Nucleus accumbens (tissue), 56 donors: ENCODE measurements around the gene ZNF334.

Experiments used
- DNase-seq, 56 donors: peaks; one replicate each; lab custom pipeline; 2025; lab: John Stamatoyannopoulos, UW

ZNF334 gene

GRCh38 chr20:46546298-46546697 lies 32.9 kb upstream of the ZNF334 start:
- DNase-seq = no peak

DNA sequence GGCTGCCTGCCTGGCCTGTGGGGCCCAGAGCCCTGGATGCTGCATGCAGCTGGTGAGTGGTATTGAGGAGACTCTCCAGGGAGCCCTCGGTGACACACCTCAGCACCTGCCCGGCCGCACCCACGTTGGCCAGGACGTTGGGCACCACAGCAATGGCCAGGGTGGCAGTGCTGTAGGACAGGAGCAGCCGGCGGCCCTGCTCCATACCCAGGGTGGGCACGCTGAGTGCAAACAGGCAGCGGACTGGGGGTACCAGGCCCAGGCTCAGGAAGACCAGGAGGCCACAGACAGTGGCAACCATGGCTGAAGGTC lies 32.4 kb upstream of the ZNF334 start:
- DNase-seq = no peak

DNA sequence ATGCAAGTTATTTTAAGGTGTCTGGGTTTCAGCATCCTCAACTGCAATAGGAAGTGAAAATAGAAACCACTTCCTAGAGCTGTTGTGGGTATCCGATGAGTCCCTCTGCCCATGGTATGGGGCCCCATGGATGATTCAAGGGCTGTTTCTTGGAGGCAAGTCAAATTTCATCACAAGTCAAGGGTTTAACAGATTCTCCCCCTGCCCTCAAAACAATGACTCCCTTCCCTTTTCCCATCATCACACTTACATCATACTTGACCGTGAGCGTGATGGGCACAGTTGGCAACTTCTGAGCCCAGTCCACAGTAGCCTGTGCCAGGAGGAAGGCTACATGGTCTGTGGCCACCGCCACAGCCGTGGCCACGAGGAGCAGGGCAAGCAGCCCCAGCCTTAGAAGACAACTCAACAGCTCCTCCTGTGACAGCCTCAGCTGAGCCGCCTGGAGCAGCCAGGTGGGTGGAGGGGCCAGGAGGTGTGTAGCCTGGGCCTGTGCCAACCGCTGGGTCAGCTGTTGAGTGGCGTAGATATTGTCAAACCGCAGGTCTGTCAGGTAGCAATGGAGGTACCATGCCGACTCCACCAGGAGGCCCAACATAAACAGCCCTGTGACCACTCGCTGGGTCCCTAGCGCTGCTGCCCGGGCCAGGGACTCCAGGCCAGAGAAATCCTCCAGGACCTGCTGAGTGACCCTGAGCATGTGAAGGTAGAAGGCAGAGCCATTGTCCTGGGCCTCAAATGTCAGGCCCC lies 31.9 kb upstream of the ZNF334 start:
- peak in 3 of 56 donors; percentile 6 to 50 (median 14) for DNase-seq

DNA sequence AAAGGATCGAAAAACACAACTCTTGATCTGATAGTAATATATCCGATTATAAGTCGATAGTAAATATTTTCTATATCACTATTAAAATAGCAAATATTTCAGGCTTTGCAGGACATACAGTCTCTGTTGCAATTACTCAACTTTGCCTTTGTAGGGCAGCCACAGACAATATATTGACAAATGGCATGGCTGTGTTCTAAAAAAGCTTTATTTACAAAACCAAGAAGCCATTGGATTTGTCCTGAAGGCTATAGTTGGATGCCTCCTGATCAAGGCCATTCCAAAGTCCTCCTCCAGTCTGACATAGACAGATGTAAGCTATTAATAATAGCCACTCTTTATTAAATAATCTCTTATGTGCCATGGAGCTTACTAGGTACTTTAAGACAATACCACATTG lies 31.2 kb upstream of the ZNF334 start:
- DNase-seq = no peak

DNA sequence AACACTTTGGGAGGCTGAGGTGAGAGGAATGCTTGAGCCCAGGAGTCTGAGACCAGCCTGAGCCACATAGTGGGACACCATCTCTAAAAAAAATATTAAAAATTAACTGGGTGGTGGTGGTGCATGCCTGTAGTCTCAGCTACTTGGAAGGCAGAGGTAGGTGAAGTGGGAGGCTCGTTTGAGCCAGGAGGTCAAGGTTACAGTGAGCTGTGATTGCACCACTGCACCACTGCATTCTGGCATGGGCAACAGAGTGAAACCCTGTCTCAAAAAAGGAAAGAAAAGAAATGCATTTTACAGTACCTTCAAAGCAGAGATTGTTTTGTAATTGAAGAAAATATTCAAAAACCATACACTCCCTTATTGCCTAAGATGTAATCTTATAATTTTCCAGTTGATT lies 30.6 kb upstream of the ZNF334 start:
- no peak for DNase-seq

GRCh38 chr20:46543033-46543432 lies 29.7 kb upstream of the ZNF334 start:
- DNase-seq = no peak

- no peak for DNase-seq
These were observed 28.0 kb upstream of the ZNF334 start for GRCh38 chr20:46541229-46541935.

GRCh38 chr20:46539113-46539512 lies 25.8 kb upstream of the ZNF334 start:
- DNase-seq = no peak

DNA sequence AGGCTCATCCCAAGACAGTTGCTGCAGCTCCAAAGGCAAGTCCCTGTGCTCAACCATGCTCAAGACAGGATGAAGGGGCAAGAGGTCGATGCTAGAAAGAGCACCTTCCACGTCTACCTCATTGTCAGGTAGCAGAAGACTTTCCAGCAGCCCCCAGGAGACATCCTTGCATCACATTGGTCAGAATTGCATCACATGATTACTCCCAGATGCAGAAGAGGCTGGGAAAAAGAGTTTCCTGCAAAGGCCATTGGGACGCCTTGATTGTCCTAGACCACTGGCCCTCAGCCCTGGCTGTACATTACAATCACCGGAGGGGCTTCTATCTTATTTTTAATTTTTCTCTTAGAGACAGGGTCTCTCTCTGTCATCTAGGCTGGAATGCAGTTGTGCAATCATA lies 17.3 kb upstream of the ZNF334 start:
- no peak for DNase-seq

- no peak for DNase-seq
These were observed 10.5 kb upstream of the ZNF334 start for GRCh38 chr20:46523696-46524328.

GRCh38 chr20:46523108-46523507 lies 9.7 kb upstream of the ZNF334 start:
- no peak for DNase-seq

DNA sequence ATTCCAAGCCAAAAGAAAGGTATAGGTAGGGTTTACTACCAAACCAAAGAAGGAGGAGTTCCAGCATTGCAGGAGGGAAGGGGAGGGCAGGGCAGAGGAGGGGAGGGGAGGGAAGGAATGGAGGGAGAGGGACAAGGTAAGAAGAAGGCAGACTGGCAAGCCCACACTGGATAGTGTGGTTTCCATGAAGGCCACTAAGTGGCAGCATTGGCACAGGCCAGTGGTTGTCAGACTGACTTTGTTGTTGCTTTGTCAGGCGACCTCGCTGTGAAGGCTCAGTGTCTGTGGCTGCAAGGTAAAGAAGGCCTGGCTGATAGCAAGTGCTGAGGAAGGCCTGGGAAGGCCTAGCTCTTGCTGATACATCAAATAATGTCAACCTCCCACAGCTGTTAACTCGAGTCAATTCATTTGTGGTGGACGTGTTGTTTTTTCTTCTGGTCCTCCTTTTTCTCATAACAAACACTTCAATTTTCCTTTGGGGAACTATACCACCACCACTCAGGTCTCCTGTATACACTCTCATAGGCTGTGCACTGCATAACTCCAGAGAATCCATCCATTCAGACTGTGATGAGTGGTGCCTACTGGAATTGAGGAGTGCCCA lies 7.7 kb upstream of the ZNF334 start:
- DNase-seq = peak in 42 of 56 donors; percentile 3 to 70 (median 15)

GRCh38 chr20:46520540-46520939 lies 7.2 kb upstream of the ZNF334 start:
- no peak for DNase-seq

- DNase-seq = no peak
These were observed 6.2 kb upstream of the ZNF334 start for GRCh38 chr20:46519471-46520068.

DNA sequence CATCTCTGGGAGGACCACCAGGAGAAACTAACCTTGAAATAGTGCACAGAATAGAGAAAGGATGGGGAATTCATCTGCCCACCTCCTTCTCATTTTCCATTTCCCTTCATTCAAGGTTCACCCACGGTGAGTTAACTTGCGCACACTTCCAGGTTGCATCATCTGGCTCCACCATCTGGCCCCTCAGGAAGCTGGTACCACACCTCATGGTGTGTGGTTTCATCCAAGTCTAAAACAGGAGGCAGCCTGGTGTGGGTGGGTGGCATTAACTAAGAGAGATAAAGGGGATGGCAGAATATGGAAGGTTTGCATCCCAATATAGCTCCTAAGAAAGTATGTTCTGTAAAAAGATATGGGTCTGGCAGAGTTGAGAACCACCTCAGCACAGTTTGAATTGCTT lies 3.8 kb downstream of the ZNF334 start:
- DNase-seq = no peak

GRCh38 chr20:46507760-46508407 lies 5.5 kb downstream of the ZNF334 start:
- DNase-seq = no peak

GRCh38 chr20:46505506-46505905 lies 7.9 kb downstream of the ZNF334 start:
- DNase-seq = no peak

DNA sequence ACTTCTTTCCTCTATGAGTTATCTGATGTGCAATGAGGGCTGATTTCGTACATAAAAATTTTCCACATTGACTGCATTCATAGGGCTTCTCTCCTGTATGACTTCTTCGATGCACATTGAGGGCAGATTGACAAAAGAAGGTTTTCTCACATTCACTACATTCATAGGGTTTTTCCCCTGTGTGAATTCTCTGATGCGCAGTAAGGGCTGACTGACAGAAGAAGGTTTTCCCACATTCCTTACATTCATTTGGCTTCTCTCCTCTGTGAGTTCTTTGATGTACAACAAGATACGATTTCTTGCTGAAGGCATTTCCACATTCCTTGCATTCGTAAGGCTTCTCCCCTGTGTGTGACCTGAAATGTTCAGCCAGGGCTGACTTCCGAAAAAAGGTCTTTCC lies 11.4 kb downstream of the ZNF334 start:
- DNase-seq = no peak

- DNase-seq = no peak
These were observed 11.9 kb downstream of the ZNF334 start for GRCh38 chr20:46501337-46501942.

- DNase-seq = no peak
These were observed 19.3 kb downstream of the ZNF334 start for GRCh38 chr20:46494077-46494476.
